HT-29 (cell line): ENCODE measurements around the gene SH3BP5L. TPM values are rescaled to one million over a fixed set of nuclear protein-coding genes. Genes with fewer than 3 reads are reported as not detected.
"Not testable (repeated sequence)": the region's sequence is repeated elsewhere in the genome, so short reads cannot be mapped to it uniquely, and the experiment has no call there.

Experiments
- DNase-seq: peaks from one replicate; pipeline ENCODE4 v3.0.0-alpha.2; 2015; ENCODE audit warnings: low spot score
- total RNA-seq: library from RNA; depleted of rRNA; stranded (reverse); fragments of >200 nt; shearing (Covaris generic); gene quantifications from 2 replicates; pipeline ENCODE4 v1.2.3, GENCODE V29; 2014

Gene SH3BP5L
- total RNA-seq, 1 experiment from 2014 or later = 23.4 TPM

GRCh38 chr1:248810727-248811513, 14.8 kb downstream of the SH3BP5L start:
- DNase-seq = no peak

DNA sequence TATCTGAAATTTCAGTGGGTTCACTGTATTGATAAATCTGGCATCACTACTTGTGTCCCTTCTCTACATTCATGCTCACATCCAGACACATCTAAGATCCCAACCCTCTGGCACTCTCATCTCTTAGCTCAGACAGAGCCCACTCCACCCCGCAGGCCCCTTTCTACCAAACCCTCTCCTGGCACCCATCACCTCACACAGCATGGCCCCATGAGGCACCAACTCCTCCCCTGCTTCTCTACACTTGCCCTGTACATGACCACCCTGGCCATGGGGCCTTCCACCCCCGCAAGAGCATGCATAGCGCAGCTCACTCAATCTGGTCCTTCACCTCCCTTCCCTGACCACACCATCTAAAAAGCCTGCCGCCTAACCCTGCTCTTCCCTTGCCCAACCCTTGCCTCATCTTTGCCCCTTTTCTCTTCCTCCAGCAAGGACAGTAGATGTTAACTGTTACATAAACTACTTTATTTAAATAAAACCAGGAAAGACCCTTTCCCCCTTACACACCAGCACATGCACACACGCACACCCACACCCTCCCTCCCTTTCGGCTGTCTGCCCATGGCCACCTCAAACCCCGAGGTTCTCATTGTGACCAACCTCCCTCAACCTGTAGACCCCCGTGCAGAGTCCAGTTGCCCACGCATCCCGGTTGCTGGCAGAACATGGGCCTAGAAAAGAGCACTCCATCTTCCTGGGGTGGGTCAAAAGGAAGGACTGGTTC, 15.6 kb downstream of the SH3BP5L start:
- DNase-seq = no peak

GRCh38 chr1:248808876-248809275, 16.8 kb downstream of the SH3BP5L start:
- no peak for DNase-seq

DNA sequence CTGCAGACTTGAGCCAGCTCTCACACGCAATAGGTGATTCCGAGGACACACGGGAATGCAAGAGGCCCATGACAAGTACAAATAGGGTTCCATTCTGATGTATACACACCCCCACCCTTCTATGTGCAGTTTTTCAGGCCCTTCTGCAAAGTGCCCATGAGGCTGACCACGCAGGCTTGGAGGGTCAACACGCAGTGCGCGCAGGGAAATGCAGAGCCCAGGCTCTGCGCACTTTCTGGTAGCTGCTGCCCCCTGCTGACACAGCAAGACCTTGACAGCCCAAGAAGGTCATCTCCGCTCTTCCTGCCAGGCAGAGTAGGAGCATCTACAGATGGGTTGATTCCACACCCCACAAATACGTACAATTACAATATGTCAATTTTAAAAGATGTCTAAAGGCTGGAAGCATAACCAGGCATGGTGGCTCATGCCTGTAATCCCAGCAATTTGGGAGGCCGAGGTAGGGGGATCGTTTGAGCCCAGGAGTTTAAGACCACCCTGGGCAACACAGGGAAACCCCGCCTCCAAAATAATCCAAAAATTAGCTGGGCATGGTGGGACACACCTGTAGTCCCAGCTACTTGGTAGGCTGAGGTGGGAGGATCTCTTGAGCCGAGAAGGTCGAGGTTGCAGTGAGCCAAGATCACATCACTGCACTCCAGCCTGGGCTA, 18.5 kb downstream of the SH3BP5L start:
- peak; percentile 49 for DNase-seq

DNA sequence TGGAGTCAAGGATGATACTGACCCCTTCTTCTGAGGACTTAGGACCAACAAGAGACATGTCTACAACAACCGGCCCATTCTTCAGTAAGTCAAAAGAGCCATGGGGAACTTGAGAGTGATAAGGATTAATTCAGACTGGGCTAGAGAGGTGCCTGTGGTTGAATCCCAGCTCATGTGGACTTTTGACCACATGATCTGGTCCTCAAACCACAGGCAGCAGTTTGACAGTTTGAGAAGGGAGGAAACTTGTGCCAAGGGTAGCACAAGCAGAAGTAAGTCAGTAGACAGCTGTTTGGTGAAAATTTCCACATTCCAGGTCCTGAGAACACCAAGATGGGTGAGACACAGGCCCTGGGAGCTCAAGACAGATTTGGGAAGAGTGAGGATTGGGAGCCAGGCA, 19.8 kb downstream of the SH3BP5L start:
- DNase-seq = no peak

- no peak for DNase-seq
Measured at GRCh38 chr1:248804771-248805681, 20.7 kb downstream of the SH3BP5L start.

GRCh38 chr1:248803501-248803900, 22.2 kb downstream of the SH3BP5L start:
- not testable (repeated sequence) for DNase-seq

GRCh38 chr1:248802454-248802853, 23.3 kb downstream of the SH3BP5L start:
- no peak for DNase-seq

GRCh38 chr1:248800459-248800858, 25.3 kb downstream of the SH3BP5L start:
- no peak for DNase-seq

- DNase-seq = no peak
Measured at GRCh38 chr1:248798791-248799190, 26.9 kb downstream of the SH3BP5L start.

- DNase-seq = not testable (repeated sequence)
Measured at GRCh38 chr1:248794663-248795062, 31.1 kb downstream of the SH3BP5L start.

DNA sequence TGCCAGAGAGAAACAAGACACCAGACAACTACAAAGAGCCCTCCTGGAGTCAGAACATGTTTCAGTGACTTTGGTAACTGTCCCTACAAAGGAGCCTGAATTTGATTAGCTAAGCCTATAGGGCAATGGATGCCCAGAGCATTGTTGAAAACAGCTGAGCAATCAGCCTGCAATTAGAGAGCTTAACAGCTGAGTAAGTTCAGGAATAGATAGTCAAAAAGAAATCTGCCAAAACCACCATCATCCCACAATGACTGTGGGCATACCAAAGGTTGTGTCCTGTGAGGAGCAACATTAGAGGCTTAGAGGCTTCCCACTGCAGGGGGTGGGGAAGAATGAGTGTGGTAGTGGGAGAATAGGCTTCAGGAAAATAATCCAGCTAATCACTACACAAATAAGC, 32.1 kb downstream of the SH3BP5L start:
- DNase-seq = no peak

GRCh38 chr1:248792342-248792741, 33.4 kb downstream of the SH3BP5L start:
- DNase-seq = no peak

- DNase-seq = no peak
Measured at GRCh38 chr1:248791010-248791409, 34.7 kb downstream of the SH3BP5L start.

GRCh38 chr1:248790456-248790855, 35.3 kb downstream of the SH3BP5L start:
- DNase-seq = no peak

DNA sequence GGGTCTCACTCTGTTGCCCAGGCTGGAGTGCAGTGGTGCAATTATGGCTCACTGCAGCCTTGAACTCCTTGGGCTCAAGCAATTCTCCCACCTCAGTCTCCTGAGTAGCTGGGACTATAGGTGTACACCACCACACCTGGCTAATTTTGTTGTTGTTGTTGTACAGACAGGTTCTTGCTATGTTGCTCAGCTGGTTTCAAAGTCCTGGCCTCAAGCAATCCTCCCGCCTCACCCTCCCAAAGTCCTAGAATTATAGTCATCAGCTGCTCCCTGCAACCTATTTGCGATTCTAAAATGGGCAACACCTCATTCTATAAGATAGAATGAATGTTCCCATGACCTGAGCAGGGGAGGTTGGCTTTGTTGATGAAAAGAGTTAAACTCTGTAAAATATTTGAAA, 36.4 kb downstream of the SH3BP5L start:
- not testable (repeated sequence) for DNase-seq

DNA sequence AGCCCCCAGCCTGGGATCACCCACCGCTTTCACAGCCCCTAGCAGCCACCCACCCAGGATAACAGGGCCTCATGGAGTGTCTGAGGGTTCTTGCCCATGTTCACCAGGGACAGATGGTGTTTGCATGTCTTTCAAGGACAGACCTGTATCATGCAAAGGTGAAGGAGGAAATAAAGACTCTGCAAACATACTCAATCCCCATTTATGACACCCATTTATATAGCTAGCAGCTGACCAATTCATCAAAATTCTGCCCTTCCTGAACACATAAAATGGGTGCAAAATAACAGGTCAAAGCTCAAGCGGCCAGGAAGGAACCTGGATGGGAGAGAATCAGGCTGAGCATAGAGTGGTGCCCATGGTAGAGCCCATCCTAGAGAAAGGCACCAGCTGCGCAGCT, 37.4 kb downstream of the SH3BP5L start:
- DNase-seq = no peak

DNA sequence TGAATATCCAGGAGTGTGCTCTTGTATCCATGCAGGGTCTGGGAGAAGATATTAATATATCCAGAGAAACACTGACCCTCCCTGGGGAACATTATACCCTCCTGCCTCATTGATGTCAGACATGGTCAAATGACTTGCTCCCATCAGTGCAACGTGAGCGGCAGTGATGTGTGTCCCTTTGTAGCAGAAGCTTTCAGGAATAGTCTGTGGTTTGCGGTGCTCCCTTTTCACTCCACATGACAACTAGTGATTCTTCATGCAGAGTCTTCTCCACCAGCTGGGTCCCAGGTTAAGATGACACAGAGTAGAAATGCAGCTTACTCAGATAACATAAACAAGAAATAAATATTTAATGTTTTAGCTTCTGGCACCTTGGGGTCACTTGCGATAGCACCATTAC, 38.3 kb downstream of the SH3BP5L start:
- DNase-seq = no peak

DNA sequence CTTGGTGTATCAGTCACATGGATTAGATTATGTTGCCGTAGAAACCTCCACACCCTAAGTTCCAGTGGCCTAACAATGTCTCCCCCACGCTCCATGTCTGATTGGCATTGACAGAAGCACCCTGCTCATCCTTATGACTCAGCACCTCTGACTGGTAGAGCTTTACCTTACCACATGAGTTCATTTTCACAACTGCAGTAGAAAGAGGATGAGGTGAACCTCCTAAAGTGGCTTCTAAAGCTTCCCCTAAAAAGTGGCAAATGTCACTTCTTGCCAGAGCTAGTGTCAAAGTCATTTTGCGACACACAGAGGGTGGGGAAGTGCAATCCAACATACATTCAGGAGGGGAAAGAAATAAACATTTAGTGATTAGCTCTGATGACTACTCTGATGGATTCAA, 39.6 kb downstream of the SH3BP5L start:
- DNase-seq = no peak

GRCh38 chr1:248783367-248783766, 42.3 kb downstream of the SH3BP5L start:
- DNase-seq = no peak

GRCh38 chr1:248782416-248783141, 43.1 kb downstream of the SH3BP5L start:
- no peak for DNase-seq
